Left forelimb (tissue), 1 donor: ENCODE measurements around the gene CHST13.
A peak's percentile ranks its signal among the peaks of the same experiment; 100 is the strongest.

Experiments
- DNase-seq: peaks from one replicate; pipeline ENCODE4 v3.0.0-alpha.2; 2018; ENCODE audit warnings: low spot score

The CHST13 gene

GRCh38 chr3:126541628-126542339 lies 17.8 kb downstream of the CHST13 start:
- peak; percentile 60 for DNase-seq

- DNase-seq, result peak; percentile 58
These were observed 18.6 kb downstream of the CHST13 start for GRCh38 chr3:126542340-126543241.

DNA sequence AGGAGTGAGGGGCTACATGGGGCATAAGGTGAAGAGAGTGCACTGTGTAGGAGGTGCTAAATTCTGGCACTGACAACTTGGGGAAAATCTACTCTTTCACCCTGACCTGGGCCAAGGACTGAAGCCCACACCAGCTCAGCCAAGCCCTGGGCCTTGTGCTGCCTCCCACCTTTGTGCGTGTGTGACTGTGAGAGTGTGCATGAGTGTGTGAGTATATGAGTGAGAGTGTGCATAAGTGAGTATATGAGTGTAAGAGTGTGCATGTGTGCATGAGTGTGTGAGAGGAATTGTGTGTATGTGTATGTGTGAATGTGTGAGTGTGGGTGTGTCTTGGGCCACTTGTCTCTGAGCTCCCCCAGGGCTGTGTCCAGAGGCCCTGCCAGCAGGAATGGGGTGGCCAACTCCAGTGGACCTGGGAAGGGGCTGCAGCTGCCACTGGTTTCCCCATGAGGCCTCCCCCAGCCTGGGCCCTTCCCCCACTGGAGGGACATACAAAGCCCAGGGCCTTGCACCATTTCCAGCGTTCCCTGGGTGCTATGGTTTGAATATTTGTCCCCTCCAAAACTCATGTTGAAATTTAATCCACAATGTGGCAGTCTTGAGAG lies 19.6 kb downstream of the CHST13 start:
- DNase-seq, result peak; percentile 57

- peak; percentile 44 for DNase-seq
These were observed 20.8 kb downstream of the CHST13 start for GRCh38 chr3:126544596-126545281.

- peak; percentile 42 for DNase-seq
These were observed 21.6 kb downstream of the CHST13 start for GRCh38 chr3:126545544-126545943.

DNA sequence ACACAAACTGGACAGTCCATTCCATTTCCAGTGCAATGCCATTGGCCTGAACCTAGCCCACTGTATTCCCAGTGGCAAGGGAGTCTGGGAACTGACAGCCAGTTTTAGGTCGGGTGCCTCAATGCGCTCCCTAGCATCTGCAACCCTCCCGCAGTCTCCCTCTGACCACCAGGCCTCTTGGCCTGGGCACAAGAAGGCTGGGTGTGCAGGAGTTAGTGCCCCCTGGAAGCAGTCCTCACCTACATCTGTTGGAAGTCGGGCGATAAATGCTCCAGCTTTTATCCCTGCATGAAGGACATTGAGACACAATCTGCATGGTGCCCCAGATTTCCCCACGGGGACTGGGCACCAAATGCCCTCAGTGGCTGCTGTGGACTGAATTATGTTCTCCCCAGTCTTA lies 22.1 kb downstream of the CHST13 start:
- peak; percentile 49 for DNase-seq

GRCh38 chr3:126546549-126547239 lies 22.7 kb downstream of the CHST13 start:
- no peak for DNase-seq

DNA sequence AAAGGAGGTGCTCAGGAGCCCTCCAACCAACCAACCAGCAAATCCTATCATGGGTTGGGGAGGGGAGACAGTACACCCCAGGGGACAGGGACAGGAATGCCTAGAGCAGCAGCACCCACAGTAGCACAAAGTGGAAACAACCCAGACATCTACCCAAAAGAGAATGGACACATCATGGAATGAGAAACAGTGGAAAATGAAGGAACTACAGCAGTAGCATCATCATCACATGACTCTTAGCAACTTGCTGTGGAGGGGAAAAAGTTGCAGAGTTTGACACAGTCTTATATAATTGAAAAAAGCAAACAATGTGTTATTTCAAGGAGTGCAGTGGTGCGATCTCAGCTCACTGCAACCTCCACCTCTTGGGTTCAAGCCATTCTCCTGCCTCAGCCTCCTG lies 23.8 kb downstream of the CHST13 start:
- DNase-seq, result no peak

- DNase-seq, result peak; percentile 33
These were observed 24.9 kb downstream of the CHST13 start for GRCh38 chr3:126548556-126549466.

DNA sequence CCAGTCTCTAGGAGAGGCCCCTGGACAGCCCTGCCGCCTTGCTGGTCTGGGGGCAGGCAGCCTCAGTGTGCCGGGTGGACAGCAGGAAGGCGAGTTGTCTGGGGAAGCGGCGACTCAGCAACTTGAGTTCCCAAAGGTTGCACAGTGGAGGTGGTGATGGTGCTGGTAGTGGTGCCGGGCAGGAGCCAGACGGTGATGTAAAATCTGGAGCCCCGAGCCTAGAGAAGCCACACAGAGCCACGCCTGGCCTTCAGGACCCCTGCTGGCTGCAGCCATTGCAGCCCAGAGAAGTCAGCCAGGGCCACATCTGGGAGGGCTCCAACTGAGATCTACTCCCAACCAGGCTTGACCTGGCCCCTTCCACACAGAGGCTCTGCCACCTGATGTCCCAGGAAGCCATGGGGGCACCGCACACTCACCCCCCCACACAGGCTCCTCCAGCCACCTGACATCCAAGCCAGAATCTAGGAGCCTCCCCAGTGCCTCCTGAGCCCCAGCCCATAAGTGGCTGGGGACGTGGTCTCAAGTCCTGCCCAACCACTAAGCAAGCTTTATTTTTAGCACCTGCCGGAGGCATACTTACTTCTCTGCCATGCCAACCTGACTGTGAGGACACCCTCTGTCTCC lies 26.0 kb downstream of the CHST13 start:
- peak; percentile 60 for DNase-seq

GRCh38 chr3:126550488-126551051 lies 26.6 kb downstream of the CHST13 start:
- peak; percentile 60 for DNase-seq

DNA sequence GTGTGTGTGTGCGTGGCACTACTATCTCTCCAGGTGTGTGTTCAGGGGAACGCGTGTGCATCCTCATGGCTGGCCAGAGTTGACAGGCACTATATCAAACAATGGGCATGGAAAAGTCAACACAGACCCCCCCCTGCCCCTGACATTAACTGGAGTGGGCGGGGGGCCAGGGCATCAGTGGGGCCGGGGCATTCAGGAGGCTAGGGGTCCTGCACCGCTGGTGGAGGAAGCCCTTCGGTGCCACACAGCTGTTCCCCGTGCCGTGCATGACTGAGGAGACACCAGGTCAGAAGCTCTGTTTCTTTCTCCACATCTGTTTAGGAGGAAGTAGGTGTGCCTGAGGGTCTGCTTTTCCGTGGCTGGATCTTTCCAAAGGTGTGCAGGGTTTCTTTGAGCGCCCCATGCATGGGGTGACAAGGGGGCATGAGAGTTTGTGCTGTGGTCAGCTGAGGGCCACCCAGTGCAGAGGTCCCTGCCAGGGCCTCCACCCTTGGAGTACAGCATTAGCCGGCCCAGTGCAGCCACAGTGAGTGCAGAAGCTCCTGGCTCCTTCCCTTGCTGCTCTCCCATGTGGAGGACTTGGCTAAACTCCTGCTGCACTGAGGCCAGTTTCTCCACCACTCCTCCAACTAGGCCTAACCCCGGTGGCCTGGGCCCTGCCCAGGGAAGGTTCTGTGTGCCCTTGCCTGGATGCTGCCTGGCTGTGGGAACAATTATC lies 27.3 kb downstream of the CHST13 start:
- DNase-seq, result peak; percentile 60

DNA sequence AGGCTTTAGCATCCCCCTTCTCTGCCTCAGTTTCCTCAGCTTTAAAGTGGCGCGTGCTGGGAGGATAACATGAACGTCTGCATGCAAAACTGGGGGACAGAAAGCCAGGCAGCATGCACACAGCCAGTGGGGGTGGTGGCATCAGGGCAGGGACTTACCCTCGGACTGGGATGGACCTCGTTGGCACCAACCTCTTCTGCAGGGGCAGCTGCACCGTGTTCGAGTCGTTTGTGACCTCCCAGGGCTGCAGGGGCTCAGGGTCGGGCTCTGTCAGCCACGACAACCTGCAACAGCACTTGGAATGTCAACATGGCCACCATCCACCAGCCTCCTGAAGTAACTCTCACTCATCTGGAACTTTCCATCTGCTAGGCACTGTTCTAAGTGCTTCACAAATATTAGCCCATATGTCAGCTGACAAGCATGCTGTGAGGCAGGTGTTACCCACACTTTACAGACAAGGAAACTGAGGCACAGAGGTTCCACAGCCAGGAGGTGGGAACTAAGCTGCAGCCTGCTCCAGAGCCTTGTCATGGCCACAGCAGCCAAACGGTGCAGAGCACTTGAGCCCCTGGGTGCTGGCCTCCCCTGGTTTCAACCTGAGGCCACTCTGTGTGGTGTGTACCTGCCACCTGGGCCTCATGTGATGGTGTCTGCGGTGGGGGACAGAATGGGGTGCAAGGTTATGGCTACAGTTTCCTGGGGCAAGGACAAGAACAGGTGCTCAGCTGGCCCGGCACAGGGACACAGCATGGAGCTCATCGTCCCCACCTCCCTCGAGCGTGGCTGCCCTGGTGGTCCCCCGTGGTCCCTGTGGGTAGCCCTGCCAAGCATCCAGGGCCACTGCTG lies 28.1 kb downstream of the CHST13 start:
- DNase-seq, result peak; percentile 48

DNA sequence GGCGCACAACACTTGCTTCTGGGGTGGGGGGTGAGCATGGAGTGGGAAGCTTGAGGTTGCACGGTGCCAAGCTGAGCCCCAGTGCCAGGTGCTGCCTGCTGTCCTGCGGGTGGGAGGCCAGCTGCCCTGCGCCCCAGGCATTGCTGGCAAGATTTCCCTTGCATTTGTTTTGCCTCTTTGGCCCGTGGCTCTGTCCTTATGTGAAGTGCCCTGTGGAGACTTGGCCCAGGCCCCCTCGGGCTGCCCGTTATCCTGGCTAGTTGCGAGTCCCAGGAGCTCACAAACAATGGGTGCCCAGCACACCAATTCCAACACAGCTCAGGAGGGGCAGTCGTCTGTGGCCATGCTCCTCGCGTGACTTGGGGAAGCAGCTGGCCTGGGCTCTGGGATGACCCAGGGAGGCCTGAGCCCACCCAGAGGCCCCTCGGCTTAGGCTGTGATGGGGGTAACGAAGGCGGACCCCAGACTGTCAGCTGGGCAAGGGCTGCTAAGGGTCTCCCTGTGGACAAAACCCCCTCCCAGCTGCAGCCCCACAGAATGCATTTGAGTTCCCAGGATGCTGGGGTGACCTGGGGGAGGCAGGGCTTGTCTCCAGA lies 28.8 kb downstream of the CHST13 start:
- peak; percentile 65 for DNase-seq

- DNase-seq, result no peak
These were observed 29.5 kb downstream of the CHST13 start for GRCh38 chr3:126553284-126554084.
